Subcutaneous abdominal adipose tissue (tissue), 5 donors: ENCODE measurements around the gene TTYH3.
A peak's percentile ranks its signal among the peaks of the same experiment; 100 is the strongest.

Source experiments
- H3K27ac ChIP-seq: one replicate; pipeline ENCODE4 v1.7.0; 2013; ENCODE audit warnings: low read depth, mild to moderate bottlenecking, inconsistent platforms, low read length, moderate library complexity
- H3K27me3 ChIP-seq, 5 donors: one replicate each; pipeline ENCODE4 v1.7.0; 2013; ENCODE audit warnings: low read length in 5 of 5, inconsistent platforms in 1 of 5; ENCODE audit not compliant: control insufficient read depth in 5 of 5, insufficient read depth in 4 of 5
- H3K36me3 ChIP-seq, 5 donors: one replicate each; pipeline ENCODE4 v1.7.0; 2013; ENCODE audit warnings: low read length in 5 of 5; ENCODE audit not compliant: control insufficient read depth in 5 of 5, insufficient read depth in 5 of 5
- H3K4me1 ChIP-seq, 5 donors: one replicate each; pipeline ENCODE4 v1.7.0; 2013; ENCODE audit warnings: low read length in 5 of 5, mild to moderate bottlenecking in 3 of 5, moderate library complexity in 1 of 5; ENCODE audit not compliant: control insufficient read depth in 5 of 5, insufficient read depth in 5 of 5
- H3K4me3 ChIP-seq, 5 donors: one replicate each; pipeline ENCODE4 v1.7.0; 2013; ENCODE audit warnings: low read length in 5 of 5, low read depth in 1 of 5
- H3K9ac ChIP-seq, 5 donors: one replicate each; pipeline ENCODE4 v1.7.0; 2013; ENCODE audit warnings: low read length in 5 of 5, mild to moderate bottlenecking in 4 of 5, moderate library complexity in 3 of 5
- H3K9me3 ChIP-seq, 5 donors: one replicate each; pipeline ENCODE4 v1.7.0; 2013; ENCODE audit warnings: low read length in 5 of 5; ENCODE audit not compliant: control insufficient read depth in 5 of 5
- donor health status: healthy.
- donor health status: healthy.
- donor health status: healthy.
- donor health status: healthy.
- donor health status: healthy.

The TTYH3 gene

GRCh38 chr7:2602406-2603043, 29.3 kb upstream of the TTYH3 start:
- Histone ChIP-seq H3K9ac (no peak overlapping the region), H3K27me3 (no peaks in the 10 kb centered on the region), H3K36me3 (peaks cover 0 to 53% (median 33%) of the 10 kb centered on the region in 5 donors), H3K4me3 (no peak overlapping the region), H3K4me1 (peaks cover 6 to 33% (median 25%) of the 10 kb centered on the region in 5 donors), H3K27ac (no peak overlapping the region), H3K9me3 (no peaks in the 10 kb centered on the region)

- H3K27me3 ChIP-seq = no peaks in the 10 kb centered on the region
- peaks cover 0 to 48% (median 30%) of the 10 kb centered on the region in 5 donors for H3K36me3 ChIP-seq
- peaks cover 9 to 37% (median 33%) of the 10 kb centered on the region in 5 donors for H3K4me1 ChIP-seq
- no peak overlapping the region for H3K27ac ChIP-seq
- no peak overlapping the region for H3K9ac ChIP-seq
- H3K9me3 ChIP-seq = no peaks in the 10 kb centered on the region
- H3K4me3 ChIP-seq = no peak overlapping the region
Observed at GRCh38 chr7:2603044-2603965, 28.5 kb upstream of the TTYH3 start.

- no peak overlapping the region for H3K9ac ChIP-seq
- no peaks in the 10 kb centered on the region for H3K27me3 ChIP-seq
- no peaks in the 10 kb centered on the region for H3K9me3 ChIP-seq
- H3K27ac ChIP-seq = no peak overlapping the region
- H3K4me1 ChIP-seq = peaks cover 9 to 42% (median 33%) of the 10 kb centered on the region in 5 donors
- H3K4me3 ChIP-seq = no peak overlapping the region
- H3K36me3 ChIP-seq = peaks cover 0 to 35% (median 23%) of the 10 kb centered on the region in 5 donors
Observed at GRCh38 chr7:2604608-2605174, 27.1 kb upstream of the TTYH3 start.

DNA sequence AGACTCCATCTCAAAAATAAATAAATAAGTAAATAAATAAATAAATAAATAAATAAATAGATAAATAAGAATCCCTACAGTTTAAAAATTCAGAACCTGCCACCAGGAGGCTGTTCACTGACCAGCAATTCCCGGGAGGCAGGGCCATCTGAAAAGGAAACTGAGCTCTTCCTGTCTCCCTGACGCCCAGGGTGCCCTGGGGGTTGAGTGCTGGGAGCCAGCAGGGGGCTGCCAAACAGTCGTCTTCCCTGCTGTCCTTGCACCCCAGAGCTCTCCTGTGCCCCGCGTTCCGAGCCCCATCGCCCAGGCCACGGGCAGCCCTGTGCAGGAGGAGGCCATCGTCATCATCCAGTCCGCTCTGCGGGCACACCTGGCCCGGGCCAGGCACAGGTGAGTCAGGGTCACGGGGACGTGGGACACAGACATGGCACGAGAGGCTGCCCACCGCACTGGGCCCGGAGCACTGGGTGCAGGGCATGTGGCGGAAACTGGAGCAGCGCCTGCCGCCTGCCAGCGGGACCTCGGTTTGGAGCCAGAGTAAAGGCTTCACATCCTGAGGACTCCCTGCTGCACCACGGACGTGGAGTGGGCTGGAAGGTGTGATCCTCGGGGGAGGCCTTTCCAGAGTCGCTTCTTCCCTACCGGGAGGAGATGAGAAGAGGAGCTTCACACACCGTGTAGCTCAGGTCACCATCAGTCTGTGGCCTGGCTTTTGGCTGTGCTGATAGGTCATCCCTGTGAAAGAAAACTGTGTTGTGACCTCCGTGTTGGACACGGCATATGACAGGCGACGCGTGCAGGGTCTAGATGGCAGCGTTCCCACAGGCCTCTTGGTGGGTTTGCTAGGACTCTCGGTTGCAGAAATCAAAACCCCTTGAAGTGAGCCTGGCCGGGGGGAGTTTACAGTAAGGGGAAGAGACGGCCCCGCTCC, 25.9 kb upstream of the TTYH3 start:
- H3K9me3 ChIP-seq = no peaks in the 10 kb centered on the region
- peaks cover 9 to 53% (median 43%) of the 10 kb centered on the region in 5 donors for H3K4me1 ChIP-seq
- peaks cover 0 to 38% (median 20%) of the 10 kb centered on the region in 5 donors for H3K36me3 ChIP-seq
- H3K27ac ChIP-seq = no peak overlapping the region
- no peak overlapping the region for H3K4me3 ChIP-seq
- no peak overlapping the region for H3K9ac ChIP-seq
- H3K27me3 ChIP-seq = no peaks in the 10 kb centered on the region

GRCh38 chr7:2606539-2606936, 25.2 kb upstream of the TTYH3 start:
- no peak overlapping the region for H3K27ac ChIP-seq
- H3K36me3 ChIP-seq = peaks cover 0 to 35% (median 16%) of the 10 kb centered on the region in 5 donors
- H3K4me1 ChIP-seq = peaks cover 9 to 60% (median 43%) of the 10 kb centered on the region in 5 donors
- no peaks in the 10 kb centered on the region for H3K9me3 ChIP-seq
- H3K9ac ChIP-seq = peak overlapping the region in 2 of 5 donors; percentile 30 to 49
- peak overlapping the region in 2 of 5 donors; percentile 24 to 25 for H3K4me3 ChIP-seq
- no peaks in the 10 kb centered on the region for H3K27me3 ChIP-seq

DNA sequence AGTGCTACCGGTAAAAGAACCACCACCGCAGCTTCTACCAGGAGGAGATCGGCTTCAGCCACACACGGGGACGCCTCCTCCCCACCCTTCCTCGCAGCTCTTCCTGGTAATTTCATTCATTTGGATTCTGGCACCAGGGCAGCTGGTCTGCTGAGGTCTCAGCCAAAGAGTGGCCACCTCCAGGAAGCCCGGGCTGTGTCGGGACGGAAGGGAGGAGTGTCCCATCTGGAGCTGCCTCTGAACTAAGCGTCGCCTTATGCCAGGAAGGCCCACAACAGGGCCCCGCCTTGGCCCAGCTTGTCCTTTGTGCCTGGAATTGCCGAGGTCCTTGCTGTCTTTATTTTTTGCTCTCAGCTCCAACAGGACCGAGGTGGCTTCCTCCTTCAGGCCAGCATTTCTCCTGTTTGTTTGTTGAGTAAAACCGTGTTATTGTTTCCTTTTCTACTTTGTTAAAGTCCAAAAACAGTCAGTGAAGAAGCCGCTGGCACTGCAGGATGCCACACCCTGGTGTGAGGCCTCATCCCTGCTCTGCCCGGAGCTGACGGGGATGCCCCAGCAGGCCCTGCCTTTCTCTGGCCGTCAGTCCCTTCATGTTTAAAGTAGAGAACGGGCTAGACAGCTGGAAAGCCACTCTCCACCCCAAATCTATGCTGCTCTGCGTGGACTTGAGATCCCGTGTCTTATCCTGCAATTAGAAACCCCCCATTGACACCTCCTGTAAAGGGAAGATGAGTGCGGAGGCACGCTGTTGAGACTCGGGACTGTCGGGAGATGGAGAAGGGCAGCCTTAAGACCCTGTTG, 24.5 kb upstream of the TTYH3 start:
- H3K36me3 ChIP-seq = peaks cover 0 to 27% (median 12%) of the 10 kb centered on the region in 5 donors
- H3K9me3 ChIP-seq = no peaks in the 10 kb centered on the region
- peaks cover 9 to 59% (median 48%) of the 10 kb centered on the region in 5 donors for H3K4me1 ChIP-seq
- H3K27ac ChIP-seq = peak overlapping the region; percentile 19
- H3K9ac ChIP-seq = peak overlapping the region in 2 of 5 donors; percentile 49 to 58
- no peaks in the 10 kb centered on the region for H3K27me3 ChIP-seq
- H3K4me3 ChIP-seq = peak overlapping the region in 2 of 5 donors; percentile 24 to 25

- Histone ChIP-seq H3K4me1 (peaks cover 9 to 55% (median 51%) of the 10 kb centered on the region in 5 donors), H3K9me3 (no peaks in the 10 kb centered on the region), H3K4me3 (no peak overlapping the region), H3K27me3 (no peaks in the 10 kb centered on the region), H3K9ac (peak overlapping the region in 1 of 5 donors; percentile 58), H3K27ac (peak overlapping the region; percentile 19), H3K36me3 (peaks cover 0 to 21% (median 9%) of the 10 kb centered on the region in 5 donors)
Observed at GRCh38 chr7:2607923-2608904, 23.6 kb upstream of the TTYH3 start.

DNA sequence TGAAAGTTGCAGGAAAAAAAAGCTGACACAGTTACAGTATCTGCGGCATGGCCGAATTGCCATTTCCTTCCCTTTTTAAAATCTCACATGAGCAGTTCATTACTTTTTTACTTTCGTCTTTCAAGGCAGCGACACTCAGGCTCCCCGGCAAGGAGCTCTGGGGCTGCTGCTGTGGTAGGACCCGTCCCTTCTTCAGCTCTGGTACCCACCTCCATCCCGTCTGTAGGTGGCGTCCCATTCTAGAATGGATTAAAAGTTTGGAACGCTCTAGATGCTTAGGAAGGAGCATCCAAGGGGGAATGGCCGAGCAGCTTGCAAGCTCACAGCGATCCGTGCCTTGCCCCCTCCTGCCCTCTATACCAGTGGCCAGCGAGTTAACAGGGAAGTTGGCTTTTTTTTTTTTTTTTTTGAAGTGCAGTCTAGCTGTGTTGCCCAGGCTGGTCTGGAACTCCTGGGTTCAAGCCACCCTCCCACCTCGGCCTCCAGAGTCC, 22.8 kb upstream of the TTYH3 start:
- no peaks in the 10 kb centered on the region for H3K27me3 ChIP-seq
- no peaks in the 10 kb centered on the region for H3K9me3 ChIP-seq
- H3K27ac ChIP-seq = peak overlapping the region; percentile 10
- peaks cover 11 to 62% (median 59%) of the 10 kb centered on the region in 5 donors for H3K4me1 ChIP-seq
- peak overlapping the region in 3 of 5 donors; percentile 14 to 39 (median 26) for H3K4me3 ChIP-seq
- H3K36me3 ChIP-seq = peaks cover 0 to 21% (median 9%) of the 10 kb centered on the region in 5 donors
- H3K9ac ChIP-seq = no peak overlapping the region
